ENCODE results near the gene PAWR.

PAWR gene

DNA sequence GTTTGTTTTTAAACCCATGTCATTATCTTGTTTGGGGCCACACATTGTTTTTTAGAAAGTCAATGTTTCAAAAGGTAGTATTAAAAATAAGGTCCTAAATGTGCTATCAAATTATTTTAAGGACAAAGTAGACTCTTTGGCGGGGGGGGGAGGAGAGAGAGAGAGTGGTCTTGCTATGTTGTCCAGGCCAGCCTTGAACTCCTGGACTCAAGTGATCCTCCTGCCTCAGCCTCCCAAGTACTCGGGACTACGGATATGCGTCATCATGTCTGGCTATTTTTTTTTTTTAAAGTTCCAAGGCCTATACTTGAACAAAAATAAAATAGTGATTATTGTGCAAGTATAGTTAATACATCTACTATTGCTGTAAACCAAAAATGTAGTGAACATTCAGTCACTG is 26.2 kb downstream of the PAWR start (continued):
- TF ChIP-seq ZBTB49 (tag by site-specific recombination; IDR thresholded peaks at IDR 0.05; ENCODE audit: low read depth) (no peak), YY1 (tag by site-specific recombination; IDR thresholded peaks at IDR 0.05) (no peak), ZNF560 (tag by site-specific recombination; IDR thresholded peaks at IDR 0.05; ENCODE audit: borderline replicate concordance) (no peak), ZNF555 (tag by site-specific recombination; conservative IDR thresholded peaks at IDR 0.05) (no peak), ZNF24 (tag by site-specific recombination; IDR thresholded peaks at IDR 0.05) (no peak), ZNF114 (tag by site-specific recombination; IDR thresholded peaks at IDR 0.05) (no peak), INSM2 (tag by site-specific recombination; IDR thresholded peaks at IDR 0.05) (no peak), ZNF292 (tag by site-specific recombination; IDR thresholded peaks at IDR 0.05; ENCODE audit: borderline replicate concordance, low read depth) (no peak), ZNF221 (tag by site-specific recombination; IDR thresholded peaks at IDR 0.05; ENCODE audit: borderline replicate concordance) (no peak), ZNF837 (tag by site-specific recombination; IDR thresholded peaks at IDR 0.05) (no peak), BCL11B (tag by site-specific recombination; IDR thresholded peaks at IDR 0.05; ENCODE audit: low read depth) (no peak)

DNA sequence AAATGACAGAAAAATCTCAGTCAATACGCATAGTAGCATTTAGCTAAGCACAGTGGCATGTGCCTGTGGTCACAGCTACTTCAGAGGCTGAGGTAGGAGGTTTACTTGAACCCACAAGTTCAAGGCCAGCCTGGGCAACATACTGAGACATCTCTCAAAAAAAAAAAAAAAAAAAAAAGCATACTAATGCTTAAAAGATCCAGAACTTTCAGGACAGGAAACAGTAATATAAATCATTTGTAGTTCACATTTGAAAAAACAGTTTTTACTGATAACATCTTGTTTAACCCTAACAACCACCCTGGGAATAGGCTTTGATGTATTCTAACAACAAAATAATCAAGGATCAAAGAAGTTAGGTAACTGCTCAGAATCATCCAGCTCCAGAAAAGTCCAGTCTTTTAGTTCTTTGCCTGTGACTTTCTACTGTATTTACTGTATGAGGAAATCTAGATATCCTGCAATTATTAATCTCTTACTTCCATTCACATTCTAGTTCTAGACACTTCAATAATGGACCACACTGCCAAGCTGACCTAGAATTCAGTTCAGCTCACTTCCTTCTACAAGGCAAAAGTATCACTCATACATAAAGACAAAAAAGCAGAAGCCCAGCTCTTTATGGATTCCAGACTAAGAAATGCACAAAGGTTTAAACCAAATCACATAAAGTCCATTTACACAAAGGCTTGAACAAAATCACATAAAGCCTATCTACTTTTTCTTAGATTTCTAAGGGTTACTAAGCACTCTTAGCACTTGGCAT is 28.5 kb downstream of the PAWR start:
- no peak overlapping the region for H3K27ac ChIP-seq (ENCODE audit: extremely low read depth, low read depth, low read length)
- POLR2A ChIA-PET: interaction anchor here (0.7 to 1.9 kb wide), 4 partner anchors 10 to 29 kb away, joined by 3 to 4 read pairs (median 4); partner anchors contain the start of gene PAWR
- TF ChIP-seq OSR2 (tag by site-specific recombination; IDR thresholded peaks at IDR 0.05): peak; percentile 79
- TF ChIP-seq, protein P1, sequence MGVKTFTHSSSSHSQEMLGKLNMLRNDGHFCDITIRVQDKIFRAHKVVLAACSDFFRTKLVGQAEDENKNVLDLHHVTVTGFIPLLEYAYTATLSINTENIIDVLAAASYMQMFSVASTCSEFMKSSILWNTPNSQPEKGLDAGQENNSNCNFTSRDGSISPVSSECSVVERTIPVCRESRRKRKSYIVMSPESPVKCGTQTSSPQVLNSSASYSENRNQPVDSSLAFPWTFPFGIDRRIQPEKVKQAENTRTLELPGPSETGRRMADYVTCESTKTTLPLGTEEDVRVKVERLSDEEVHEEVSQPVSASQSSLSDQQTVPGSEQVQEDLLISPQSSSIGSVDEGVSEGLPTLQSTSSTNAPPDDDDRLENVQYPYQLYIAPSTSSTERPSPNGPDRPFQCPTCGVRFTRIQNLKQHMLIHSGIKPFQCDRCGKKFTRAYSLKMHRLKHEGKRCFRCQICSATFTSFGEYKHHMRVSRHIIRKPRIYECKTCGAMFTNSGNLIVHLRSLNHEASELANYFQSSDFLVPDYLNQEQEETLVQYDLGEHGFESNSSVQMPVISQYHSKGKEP (tag by site-specific recombination; IDR thresholded peaks at IDR 0.05): no peak
- TF ChIP-seq ZNF394 (tag by site-specific recombination; IDR thresholded peaks at IDR 0.05; ENCODE audit: borderline replicate concordance): peak; percentile 45; the same call in 1 of the 2 replicates
- TF ChIP-seq ZNF362 (tag by site-specific recombination; IDR thresholded peaks at IDR 0.05): 0 out of 2 replicates have a peak, but pooled peaks have one; percentile 61

More for the DNA sequence above, 28.5 kb downstream of the PAWR start:
- H3K4me3 ChIP-seq (ENCODE audit: low read depth, low read length): no peak overlapping the region
- peaks cover 27% of the 10 kb centered on the region for H3K4me1 ChIP-seq (ENCODE audit: control insufficient read depth, insufficient read depth, low read length)
- CTCF ChIA-PET: no interaction called here
- H3K9me3 ChIP-seq (ENCODE audit: control insufficient read depth, insufficient read depth, low read depth, low read length): no peaks in the 10 kb centered on the region
- H3K36me3 ChIP-seq (ENCODE audit: control insufficient read depth in 2 of 2, insufficient read depth in 1 of 2, low read length in 2 of 2): no peaks in the 10 kb centered on the region; a peak in 1 of 3 replicates
